GM19463 (cell line): ENCODE measurements around the gene OR1A1.
"Not testable (repeated sequence)": the region's sequence is repeated elsewhere in the genome, so short reads cannot be mapped to it uniquely, and the experiment has no call there.

ENCODE experiments used
- ATAC-seq: cut with Tn5 transposase; IDR thresholded peaks from one replicate; pipeline ENCODE4 v1.9.1; 2021; ENCODE audit warnings: mild to moderate bottlenecking, moderate library complexity; ENCODE audit not compliant: unreplicated experiment

Gene OR1A1

GRCh38 chr17:3207367-3207766 lies at the start of gene OR1A1:
OR1A1 (plus strand) TSS chr17:3207667; CDS start chr17:3215621, 7,954 bp downstream.
- no peak for ATAC-seq

- ATAC-seq: no peak
Observed at GRCh38 chr17:3167574-3167973, 39.9 kb upstream of the OR1A1 start.

- no peak for ATAC-seq
Observed at GRCh38 chr17:3189961-3190360, 17.5 kb upstream of the OR1A1 start.

GRCh38 chr17:3197219-3197618 lies 10.2 kb upstream of the OR1A1 start, which contains the start of gene OR1A2:
OR1A2 (plus strand) TSS chr17:3197519; CDS start chr17:3197519, 0 bp downstream.
- no peak for ATAC-seq

GRCh38 chr17:3208484-3208883 lies 1.0 kb downstream of the OR1A1 start:
- no peak for ATAC-seq

GRCh38 chr17:3213001-3213400 lies 5.5 kb downstream of the OR1A1 start:
- ATAC-seq: no peak

- no peak for ATAC-seq
Observed at GRCh38 chr17:3213587-3213986, 6.1 kb downstream of the OR1A1 start.

- not testable (repeated sequence) for ATAC-seq
Observed at GRCh38 chr17:3219978-3220377, 12.5 kb downstream of the OR1A1 start.

GRCh38 chr17:3221850-3222249 lies 14.4 kb downstream of the OR1A1 start:
- no peak for ATAC-seq

- ATAC-seq: no peak
Observed at GRCh38 chr17:3222505-3222904, 15.0 kb downstream of the OR1A1 start.

GRCh38 chr17:3224721-3225352 lies 17.4 kb downstream of the OR1A1 start:
- not testable (repeated sequence) for ATAC-seq

- ATAC-seq: not testable (repeated sequence)
Observed at GRCh38 chr17:3232300-3232699, 24.8 kb downstream of the OR1A1 start.

GRCh38 chr17:3238685-3239084 lies 31.2 kb downstream of the OR1A1 start:
- ATAC-seq: not testable (repeated sequence)

GRCh38 chr17:3241044-3241443 lies 33.6 kb downstream of the OR1A1 start:
- ATAC-seq: not testable (repeated sequence)

- not testable (repeated sequence) for ATAC-seq
Observed at GRCh38 chr17:3244841-3245240, 37.4 kb downstream of the OR1A1 start.

- not testable (repeated sequence) for ATAC-seq
Observed at GRCh38 chr17:3249013-3249412, 41.5 kb downstream of the OR1A1 start.

GRCh38 chr17:3256575-3256974 lies 49.1 kb downstream of the OR1A1 start:
- no peak for ATAC-seq

GRCh38 chr17:3260163-3260562 lies 52.7 kb downstream of the OR1A1 start:
- no peak for ATAC-seq

GRCh38 chr17:3260600-3260999 lies 53.1 kb downstream of the OR1A1 start:
- no peak for ATAC-seq
